ENCODE results near the gene TNC.

DNA sequence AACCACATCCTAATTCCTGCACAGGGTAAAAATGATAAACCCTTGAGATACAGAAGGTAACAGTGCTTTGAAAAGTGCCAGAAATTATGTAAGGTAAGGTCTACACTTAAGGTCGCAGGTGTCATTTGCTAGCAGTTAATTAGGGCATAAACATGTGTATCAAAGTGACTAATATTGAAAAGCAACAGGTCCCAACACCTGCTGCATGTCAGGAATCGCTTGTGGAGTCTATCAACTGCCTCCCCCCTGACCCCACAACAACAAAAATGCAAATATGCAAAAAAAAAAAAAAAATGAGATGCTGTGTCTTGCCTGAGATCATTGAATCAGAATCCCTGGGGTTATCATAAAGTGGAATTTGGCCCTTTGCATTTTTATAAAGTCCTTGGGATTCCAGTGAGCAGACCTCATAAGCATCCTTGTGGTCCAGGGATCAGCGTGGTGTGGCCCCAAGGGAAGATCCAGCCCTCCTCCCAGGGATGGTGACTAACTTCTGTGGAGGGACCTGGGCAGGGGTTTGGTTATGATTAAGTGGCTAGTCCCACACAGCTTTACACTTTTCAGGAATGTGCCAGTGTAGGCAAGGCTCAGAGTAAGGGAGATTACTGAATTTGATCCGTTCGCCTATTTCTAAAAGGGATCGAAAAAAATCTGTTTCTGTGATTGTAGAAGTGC, 95.1 kb downstream of the TNC start:
- TF ChIP-seq, protein P1, sequence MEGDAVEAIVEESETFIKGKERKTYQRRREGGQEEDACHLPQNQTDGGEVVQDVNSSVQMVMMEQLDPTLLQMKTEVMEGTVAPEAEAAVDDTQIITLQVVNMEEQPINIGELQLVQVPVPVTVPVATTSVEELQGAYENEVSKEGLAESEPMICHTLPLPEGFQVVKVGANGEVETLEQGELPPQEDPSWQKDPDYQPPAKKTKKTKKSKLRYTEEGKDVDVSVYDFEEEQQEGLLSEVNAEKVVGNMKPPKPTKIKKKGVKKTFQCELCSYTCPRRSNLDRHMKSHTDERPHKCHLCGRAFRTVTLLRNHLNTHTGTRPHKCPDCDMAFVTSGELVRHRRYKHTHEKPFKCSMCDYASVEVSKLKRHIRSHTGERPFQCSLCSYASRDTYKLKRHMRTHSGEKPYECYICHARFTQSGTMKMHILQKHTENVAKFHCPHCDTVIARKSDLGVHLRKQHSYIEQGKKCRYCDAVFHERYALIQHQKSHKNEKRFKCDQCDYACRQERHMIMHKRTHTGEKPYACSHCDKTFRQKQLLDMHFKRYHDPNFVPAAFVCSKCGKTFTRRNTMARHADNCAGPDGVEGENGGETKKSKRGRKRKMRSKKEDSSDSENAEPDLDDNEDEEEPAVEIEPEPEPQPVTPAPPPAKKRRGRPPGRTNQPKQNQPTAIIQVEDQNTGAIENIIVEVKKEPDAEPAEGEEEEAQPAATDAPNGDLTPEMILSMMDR (IDR thresholded peaks at IDR 0.05; ENCODE audit: low read length) = no peak
- TF ChIP-seq EZH2 (optimal IDR thresholded peaks at IDR 0.05; ENCODE audit: low read depth, low read length) (no peak), EZH2phosphoT487 (IDR thresholded peaks at IDR 0.05; ENCODE audit: low read length) (no peak)
